HepG2 (cell line): ENCODE measurements around the gene HTR1D. TPM values are rescaled to one million over a fixed set of nuclear protein-coding genes. Genes with fewer than 3 reads are reported as not detected.

Source experiments
- ATF7 ChIP-seq, 2 experiments: fragments of 450-650 bp in 1 of 2; sonication (generic) in 1 of 2; formaldehyde crosslinking in 1 of 2; IDR thresholded peaks; 2 replicates each; pipeline versions ENCODE4 v1.4.0 to v1.6.1; 2016 to 2020; ENCODE audit warnings: antibody characterized with exemption in 1 of 2, mild to moderate bottlenecking in 1 of 2, missing genetic modification reagents in 1 of 2
- CCDC6 ChIP-seq: sonication (generic); formaldehyde crosslinking; IDR thresholded peaks from 2 replicates; pipeline ENCODE4 v1.8.1; 2022; ENCODE audit warnings: mild to moderate bottlenecking, missing genetic modification reagents, moderate library complexity
- FIP1L1 ChIP-seq: fragments of 200-400 bp; formaldehyde crosslinking; IDR thresholded peaks from 2 replicates; pipeline ENCODE4 v1.6.1; 2018; ENCODE audit warnings: low read depth, mild to moderate bottlenecking, low read length, moderate library complexity, borderline replicate concordance; ENCODE audit not compliant: insufficient read depth
- KLF12 ChIP-seq: sonication (generic); formaldehyde crosslinking; IDR thresholded peaks from 2 replicates; pipeline ENCODE4 v1.4.0; 2020; ENCODE audit warnings: missing genetic modification reagents, borderline replicate concordance
- KLF6 ChIP-seq: IDR thresholded peaks from 2 replicates; pipeline ENCODE4 v1.8.0; 2016; ENCODE audit warnings: missing biosample characterization, missing genetic modification reagents
- RFX5 ChIP-seq: IDR thresholded peaks from 2 replicates; pipeline ENCODE4 v1.6.1; 2011; ENCODE audit warnings: low read depth, low read length, improper control_type of control experiment
- SAP130 ChIP-seq: IDR thresholded peaks from 2 replicates; pipeline ENCODE4 v1.6.1; 2016; ENCODE audit warnings: low read depth
- THAP11 ChIP-seq: IDR thresholded peaks from 2 replicates; pipeline ENCODE4 v1.6.1; 2016; ENCODE audit warnings: missing biosample characterization, missing genetic modification reagents
- ZNF138 ChIP-seq: sonication (generic); formaldehyde crosslinking; IDR thresholded peaks from 2 replicates; pipeline ENCODE4 v1.5.0; 2020; ENCODE audit warnings: mild to moderate bottlenecking, low read depth, missing genetic modification reagents
- ZNF446 ChIP-seq: sonication (generic); formaldehyde crosslinking; IDR thresholded peaks from 2 replicates; pipeline ENCODE4 v1.5.0; 2020; ENCODE audit warnings: mild to moderate bottlenecking, missing genetic modification reagents
- ZNF468 ChIP-seq: sonication (generic); formaldehyde crosslinking; IDR thresholded peaks from 2 replicates; pipeline ENCODE4 v1.8.0; 2022; ENCODE audit warnings: mild to moderate bottlenecking, moderate library complexity, missing genetic modification reagents
- polyA plus RNA-seq, 8 experiments: library from polyadenylated mRNA; depleted of rRNA in 3 of 8; stranded (reverse) in 7 of 8; unstranded in 1 of 8; fragments of >200 nt; fragmentation: Illumina TruSeq in 4 of 8; extraction: Trizol in 4 of 8; gene quantifications; 2 replicates each; pipeline versions ENCODE4 v1.2.1 to v1.2.3, GENCODE V29; 2011 to 2016; ENCODE audit warnings: low read depth in 4 of 8, missing spikeins in 1 of 8, mixed read lengths in 1 of 8; ENCODE audit not compliant: insufficient read depth in 1 of 8
- total RNA-seq, 5 experiments: library from RNA; depleted of rRNA; stranded (reverse); fragments of >200 nt; fragmentation: Illumina TruSeq; extraction: Trizol; gene quantifications; 2 replicates each; pipeline ENCODE4 v1.2.3, GENCODE V29; 2016; ENCODE audit warnings: low read depth in 1 of 5
- TF ChIP-seq, protein P1 (sequence below), 2 experiments: fragments of 450-650 bp in 1 of 2; sonication (generic) in 1 of 2; formaldehyde crosslinking in 1 of 2; IDR thresholded peaks; 2 replicates each; pipeline versions ENCODE4 v1.6.1 to v1.8.0; 2016 to 2022; ENCODE audit warnings: antibody characterized with exemption in 1 of 2, mild to moderate bottlenecking in 1 of 2, missing genetic modification reagents in 1 of 2
- TF ChIP-seq, protein P2 (sequence below): sonication (generic); formaldehyde crosslinking; IDR thresholded peaks from 2 replicates; pipeline ENCODE4 v1.5.0; 2020; ENCODE audit warnings: missing genetic modification reagents
- TF ChIP-seq, protein P3 (sequence below): IDR thresholded peaks from 2 replicates; pipeline ENCODE4 v1.6.1; 2018; ENCODE audit warnings: missing genetic modification reagents
- TF ChIP-seq, protein P4 (sequence below): IDR thresholded peaks from 2 replicates; pipeline ENCODE4 v1.6.1; 2016; ENCODE audit warnings: low read depth, control low read depth

HTR1D gene
- total and polyA plus RNA-seq, 2 of the 13 experiments (the other 11 are each of a cell fraction or from before 2014, with no cell fraction given): 0.04 to 0.07 TPM

DNA sequence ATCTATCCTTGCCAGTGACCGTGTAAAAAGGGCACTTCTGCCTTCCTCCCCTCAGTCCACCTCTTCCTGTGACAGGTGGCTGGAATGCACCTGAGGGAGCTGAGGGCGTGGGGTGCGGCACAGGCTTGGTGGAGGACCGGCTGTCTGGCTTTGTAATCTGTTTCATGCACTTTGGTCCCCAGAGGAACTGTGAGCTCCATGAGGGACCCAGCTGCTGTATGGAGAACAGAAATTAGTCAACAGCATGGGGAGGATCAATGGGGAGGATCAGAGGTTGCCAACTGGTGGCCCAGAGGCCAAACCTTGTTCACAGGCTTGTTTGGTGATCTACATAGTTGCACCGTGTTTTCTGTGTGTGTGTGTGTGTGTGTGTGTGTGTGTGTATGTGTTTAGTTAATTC, 29.7 kb downstream of the HTR1D start (continued):
- TF ChIP-seq, protein P1, sequence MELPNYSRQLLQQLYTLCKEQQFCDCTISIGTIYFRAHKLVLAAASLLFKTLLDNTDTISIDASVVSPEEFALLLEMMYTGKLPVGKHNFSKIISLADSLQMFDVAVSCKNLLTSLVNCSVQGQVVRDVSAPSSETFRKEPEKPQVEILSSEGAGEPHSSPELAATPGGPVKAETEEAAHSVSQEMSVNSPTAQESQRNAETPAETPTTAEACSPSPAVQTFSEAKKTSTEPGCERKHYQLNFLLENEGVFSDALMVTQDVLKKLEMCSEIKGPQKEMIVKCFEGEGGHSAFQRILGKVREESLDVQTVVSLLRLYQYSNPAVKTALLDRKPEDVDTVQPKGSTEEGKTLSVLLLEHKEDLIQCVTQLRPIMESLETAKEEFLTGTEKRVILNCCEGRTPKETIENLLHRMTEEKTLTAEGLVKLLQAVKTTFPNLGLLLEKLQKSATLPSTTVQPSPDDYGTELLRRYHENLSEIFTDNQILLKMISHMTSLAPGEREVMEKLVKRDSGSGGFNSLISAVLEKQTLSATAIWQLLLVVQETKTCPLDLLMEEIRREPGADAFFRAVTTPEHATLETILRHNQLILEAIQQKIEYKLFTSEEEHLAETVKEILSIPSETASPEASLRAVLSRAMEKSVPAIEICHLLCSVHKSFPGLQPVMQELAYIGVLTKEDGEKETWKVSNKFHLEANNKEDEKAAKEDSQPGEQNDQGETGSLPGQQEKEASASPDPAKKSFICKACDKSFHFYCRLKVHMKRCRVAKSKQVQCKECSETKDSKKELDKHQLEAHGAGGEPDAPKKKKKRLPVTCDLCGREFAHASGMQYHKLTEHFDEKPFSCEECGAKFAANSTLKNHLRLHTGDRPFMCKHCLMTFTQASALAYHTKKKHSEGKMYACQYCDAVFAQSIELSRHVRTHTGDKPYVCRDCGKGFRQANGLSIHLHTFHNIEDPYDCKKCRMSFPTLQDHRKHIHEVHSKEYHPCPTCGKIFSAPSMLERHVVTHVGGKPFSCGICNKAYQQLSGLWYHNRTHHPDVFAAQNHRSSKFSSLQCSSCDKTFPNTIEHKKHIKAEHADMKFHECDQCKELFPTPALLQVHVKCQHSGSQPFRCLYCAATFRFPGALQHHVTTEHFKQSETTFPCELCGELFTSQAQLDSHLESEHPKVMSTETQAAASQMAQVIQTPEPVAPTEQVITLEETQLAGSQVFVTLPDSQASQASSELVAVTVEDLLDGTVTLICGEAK (IDR thresholded peaks at IDR 0.05): no peak
- TF ChIP-seq, protein P1 (CRISPR knock-in tag; IDR thresholded peaks at IDR 0.05): peak; percentile 60; the same call in 1 of the 2 replicates
- TF ChIP-seq KLF6 (CRISPR knock-in tag) (no peak), RFX5 (no peak), KLF12 (no peak; the same call in 1 of the 2 replicates), ZNF468 (no peak), SAP130 (CRISPR knock-in tag) (peak; percentile 81), CCDC6 (CRISPR knock-in tag) (peak; percentile 53; the same call in 1 of the 2 replicates), ZNF138 (CRISPR knock-in tag) (no peak), FIP1L1 (no peak), ZNF446 (CRISPR knock-in tag) (no peak), ATF7 (IDR thresholded peaks at IDR 0.05) (0 out of 2 replicates have a peak, but pooled peaks have one; percentile 14), ATF7 (CRISPR knock-in tag; IDR thresholded peaks at IDR 0.05) (no peak), THAP11 (CRISPR knock-in tag) (peak; percentile 55; the same call in 1 of the 2 replicates)
- TF ChIP-seq, protein P2, sequence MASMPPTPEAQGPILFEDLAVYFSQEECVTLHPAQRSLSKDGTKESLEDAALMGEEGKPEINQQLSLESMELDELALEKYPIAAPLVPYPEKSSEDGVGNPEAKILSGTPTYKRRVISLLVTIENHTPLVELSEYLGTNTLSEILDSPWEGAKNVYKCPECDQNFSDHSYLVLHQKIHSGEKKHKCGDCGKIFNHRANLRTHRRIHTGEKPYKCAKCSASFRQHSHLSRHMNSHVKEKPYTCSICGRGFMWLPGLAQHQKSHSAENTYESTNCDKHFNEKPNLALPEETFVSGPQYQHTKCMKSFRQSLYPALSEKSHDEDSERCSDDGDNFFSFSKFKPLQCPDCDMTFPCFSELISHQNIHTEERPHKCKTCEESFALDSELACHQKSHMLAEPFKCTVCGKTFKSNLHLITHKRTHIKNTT (CRISPR knock-in tag): no peak
- TF ChIP-seq, protein P3, sequence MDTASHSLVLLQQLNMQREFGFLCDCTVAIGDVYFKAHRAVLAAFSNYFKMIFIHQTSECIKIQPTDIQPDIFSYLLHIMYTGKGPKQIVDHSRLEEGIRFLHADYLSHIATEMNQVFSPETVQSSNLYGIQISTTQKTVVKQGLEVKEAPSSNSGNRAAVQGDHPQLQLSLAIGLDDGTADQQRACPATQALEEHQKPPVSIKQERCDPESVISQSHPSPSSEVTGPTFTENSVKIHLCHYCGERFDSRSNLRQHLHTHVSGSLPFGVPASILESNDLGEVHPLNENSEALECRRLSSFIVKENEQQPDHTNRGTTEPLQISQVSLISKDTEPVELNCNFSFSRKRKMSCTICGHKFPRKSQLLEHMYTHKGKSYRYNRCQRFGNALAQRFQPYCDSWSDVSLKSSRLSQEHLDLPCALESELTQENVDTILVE: no peak
- TF ChIP-seq, protein P4, sequence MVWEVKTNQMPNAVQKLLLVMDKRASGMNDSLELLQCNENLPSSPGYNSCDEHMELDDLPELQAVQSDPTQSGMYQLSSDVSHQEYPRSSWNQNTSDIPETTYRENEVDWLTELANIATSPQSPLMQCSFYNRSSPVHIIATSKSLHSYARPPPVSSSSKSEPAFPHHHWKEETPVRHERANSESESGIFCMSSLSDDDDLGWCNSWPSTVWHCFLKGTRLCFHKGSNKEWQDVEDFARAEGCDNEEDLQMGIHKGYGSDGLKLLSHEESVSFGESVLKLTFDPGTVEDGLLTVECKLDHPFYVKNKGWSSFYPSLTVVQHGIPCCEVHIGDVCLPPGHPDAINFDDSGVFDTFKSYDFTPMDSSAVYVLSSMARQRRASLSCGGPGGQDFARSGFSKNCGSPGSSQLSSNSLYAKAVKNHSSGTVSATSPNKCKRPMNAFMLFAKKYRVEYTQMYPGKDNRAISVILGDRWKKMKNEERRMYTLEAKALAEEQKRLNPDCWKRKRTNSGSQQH (CRISPR knock-in tag): no peak
